GM18858 (cell line): ENCODE data around the gene C2orf68.
A peak's percentile ranks its signal among the peaks of the same experiment; 100 is the strongest.
"Not testable (repeated sequence)": the region's sequence is repeated elsewhere in the genome, so short reads cannot be mapped to it uniquely, and the experiment has no call there.

Experiments
- ATAC-seq: cut with Tn5 transposase; IDR thresholded peaks from one replicate; pipeline ENCODE4 v1.9.1; 2021; ENCODE audit not compliant: unreplicated experiment

C2orf68 gene

GRCh38 chr2:85599468-85600234, 12.2 kb downstream of the C2orf68 start:
- ATAC-seq, result no peak

GRCh38 chr2:85598594-85599340, 13.1 kb downstream of the C2orf68 start:
- ATAC-seq, result no peak

GRCh38 chr2:85597241-85597640, 14.6 kb downstream of the C2orf68 start:
- no peak for ATAC-seq

GRCh38 chr2:85596486-85597143, 15.3 kb downstream of the C2orf68 start:
- ATAC-seq, result no peak

GRCh38 chr2:85596026-85596333, 15.9 kb downstream of the C2orf68 start:
- no peak for ATAC-seq

- ATAC-seq, result peak; percentile 99
Observed at GRCh38 chr2:85595301-85596025, 16.4 kb downstream of the C2orf68 start, which contains the start of gene RNF181. TSS of gene RNF181 (plus strand) at chr2:85595745. CDS start at chr2:85595764, 19 bp downstream.

- ATAC-seq, result no peak
Observed at GRCh38 chr2:85594715-85595300, 17.1 kb downstream of the C2orf68 start.

GRCh38 chr2:85593023-85593422, 18.8 kb downstream of the C2orf68 start:
- no peak for ATAC-seq

- not testable (repeated sequence) for ATAC-seq
Observed at GRCh38 chr2:85592299-85592698, 19.6 kb downstream of the C2orf68 start.

- ATAC-seq, result no peak
Observed at GRCh38 chr2:85591563-85591962, 20.3 kb downstream of the C2orf68 start.

GRCh38 chr2:85590950-85591349, 20.9 kb downstream of the C2orf68 start:
- no peak for ATAC-seq

GRCh38 chr2:85589982-85590791, 21.7 kb downstream of the C2orf68 start:
- no peak for ATAC-seq

GRCh38 chr2:85589181-85589580, 22.7 kb downstream of the C2orf68 start:
- no peak for ATAC-seq

- no peak for ATAC-seq
Observed at GRCh38 chr2:85588645-85589044, 23.2 kb downstream of the C2orf68 start.

GRCh38 chr2:85588236-85588635, 23.6 kb downstream of the C2orf68 start:
- no peak for ATAC-seq

GRCh38 chr2:85585781-85586105, 26.1 kb downstream of the C2orf68 start:
- no peak for ATAC-seq

GRCh38 chr2:85584857-85585780, 26.7 kb downstream of the C2orf68 start:
- ATAC-seq, result peak; percentile 40

- ATAC-seq, result no peak
Observed at GRCh38 chr2:85584354-85584856, 27.5 kb downstream of the C2orf68 start, which contains the start of gene VAMP5. TSS of gene VAMP5 (plus strand) at chr2:85584431. CDS start at chr2:85584491, 60 bp downstream.
